Adipose tissue (tissue), 3 donors: Measurements from ENCODE around the gene TAF15. TPM values are rescaled to one million over a fixed set of nuclear protein-coding genes. Genes with fewer than 3 reads are reported as not detected.

Experiments
- H3K27ac ChIP-seq: one replicate; pipeline ENCODE4 v1.5.1; 2013; ENCODE audit warnings: low read depth, low read length
- WGBS, 3 donors: extraction: QIAGEN DNeasy Blood & Tissue Kit; methylation state at CpG; one replicate each; pipeline ENCODE4 v1.1.7; 2013; 5-methylcytosine and 5-hydroxymethylcytosine counted together
- polyA plus RNA-seq, 3 donors: library from polyadenylated mRNA; stranded (reverse); fragments of 200-250 nt; gene quantifications; one replicate each; pipeline ENCODE4 v1.2.3, GENCODE V29; 2013
- donor health status: healthy with polysubstance abuse.
- donor health status: Bipolar disorder and iron deficiency.
- donor health status: healthy.

The TAF15 gene
- polyA plus RNA-seq, 3 donors: 68.1 to 123 (median 85.1) TPM

GRCh38 chr17:35778641-35779196, 30.6 kb upstream of the TAF15 start:
- H3K27ac ChIP-seq: no peak overlapping the region
- 89 to 91% (median 90%) methylated on average over 16 of the region's 16 CpGs for WGBS, 3 donors

GRCh38 chr17:35780950-35781349, 28.3 kb upstream of the TAF15 start:
- H3K27ac ChIP-seq: no peak overlapping the region
- WGBS, 3 donors: 78 to 91% (median 84%) methylated on average over 3 of the region's 3 CpGs

GRCh38 chr17:35784895-35785294, 24.4 kb upstream of the TAF15 start:
- no peak overlapping the region for H3K27ac ChIP-seq
- 79 to 91% (median 83%) methylated on average over 2 of the region's 2 CpGs for WGBS, 3 donors

- WGBS, 3 donors: 32 to 64% (median 44%) methylated on average over 3 of the region's 3 CpGs
- no peak overlapping the region for H3K27ac ChIP-seq
Observed at GRCh38 chr17:35786941-35787432, 22.3 kb upstream of the TAF15 start.

GRCh38 chr17:35788477-35789368, 20.6 kb upstream of the TAF15 start:
- no peak overlapping the region for H3K27ac ChIP-seq
- WGBS, 3 donors: 52 to 53% (median 53%) methylated on average over 2 of the region's 2 CpGs

- 92 to 96% (median 96%) methylated on average over 3 of the region's 3 CpGs for WGBS, 3 donors
- no peak overlapping the region for H3K27ac ChIP-seq
Observed at GRCh38 chr17:35790841-35791240, 18.4 kb upstream of the TAF15 start.

GRCh38 chr17:35791681-35792350, 17.5 kb upstream of the TAF15 start:
- H3K27ac ChIP-seq: no peak overlapping the region
- 54 to 84% (median 81%) methylated on average over 9 of the region's 9 CpGs for WGBS, 3 donors

- whole genome bisulfite sequencing, 3 donors: 59 to 74% (median 70%) methylated on average over 3 of the region's 3 CpGs
- H3K27ac ChIP-seq: no peak overlapping the region
Observed at GRCh38 chr17:35793257-35793656, 16.0 kb upstream of the TAF15 start.

- 1% methylated on average over 79 to 89 of the region's 89 CpGs for WGBS, 3 donors
- H3K27ac ChIP-seq: no peak within 1 kb of the TSS
Observed at GRCh38 chr17:35795007-35795870, 14.0 kb upstream of the TAF15 start, which contains the start of gene MMP28. Gene MMP28 (minus strand): TSS chr17:35795641. CDS start chr17:35795377, 264 bp downstream.

GRCh38 chr17:35795871-35796265, 13.4 kb upstream of the TAF15 start:
- 30 to 34% (median 33%) methylated on average over 8 of the region's 8 CpGs for WGBS, 3 donors
- H3K27ac ChIP-seq: no peak overlapping the region

- WGBS, 3 donors: 86 to 94% (median 90%) methylated on average over 1 of the region's 1 CpG
- no peak overlapping the region for H3K27ac ChIP-seq
Observed at GRCh38 chr17:35796942-35797341, 12.3 kb upstream of the TAF15 start.

- H3K27ac ChIP-seq: no peak overlapping the region
- WGBS, 3 donors: 57 to 72% (median 70%) methylated on average over 4 of the region's 4 CpGs
Observed at GRCh38 chr17:35797370-35797769, 11.9 kb upstream of the TAF15 start.

- no peak overlapping the region for H3K27ac ChIP-seq
- WGBS, 3 donors: 74 to 88% (median 78%) methylated on average over 5 of the region's 5 CpGs
Observed at GRCh38 chr17:35797918-35798317, 11.4 kb upstream of the TAF15 start.

- H3K27ac ChIP-seq: no peak overlapping the region
Observed at GRCh38 chr17:35799942-35800341, 9.3 kb upstream of the TAF15 start.

- WGBS, 3 donors: 39 to 71% (median 43%) methylated on average over 9 of the region's 9 CpGs
- no peak overlapping the region for H3K27ac ChIP-seq
Observed at GRCh38 chr17:35801583-35802224, 7.6 kb upstream of the TAF15 start.

- H3K27ac ChIP-seq: no peak overlapping the region
- 17 to 30% (median 25%) methylated on average over 1 of the region's 1 CpG for WGBS, 3 donors
Observed at GRCh38 chr17:35804658-35805192, 4.6 kb upstream of the TAF15 start.

GRCh38 chr17:35807371-35808144, 1.7 kb upstream of the TAF15 start:
- no peak overlapping the region for H3K27ac ChIP-seq
- WGBS, 3 donors: 77 to 81% (median 80%) methylated on average over 7 of the region's 7 CpGs
